Breast epithelium (tissue), 3 donors: Measurements from ENCODE around the gene ARHGAP15.

Source experiments
- CTCF ChIP-seq, 3 donors: fragments of 450-650 bp; IDR thresholded peaks; one replicate each; pipeline ENCODE4 v1.5.1; 2016 to 2017; ENCODE audit warnings: antibody characterized with exemption in 3 of 3, mild to moderate bottlenecking in 3 of 3, moderate library complexity in 3 of 3
- POLR2A ChIP-seq: fragments of 450-650 bp; IDR thresholded peaks from one replicate; pipeline ENCODE4 v1.6.1; 2016; ENCODE audit warnings: antibody characterized with exemption, mild to moderate bottlenecking, moderate library complexity
- POLR2AphosphoS5 ChIP-seq, 3 donors: sonication (generic); formaldehyde crosslinking; IDR thresholded peaks; one replicate each; pipeline ENCODE4 v1.6.1; 2017; ENCODE audit warnings: antibody characterized with exemption in 3 of 3

- TF ChIP-seq CTCF (IDR thresholded peaks at IDR 0.05) = no peak
- no peak for TF ChIP-seq POLR2A
- no peak for TF ChIP-seq POLR2AphosphoS5 (IDR thresholded peaks at IDR 0.05)
These were observed 479.5 kb downstream of the ARHGAP15 start for GRCh38 chr2:143608758-143609157.
